Stomach (tissue), 19 donors: ENCODE results near the gene SCYGR8. TPM values are rescaled to one million over a fixed set of nuclear protein-coding genes. Genes with fewer than 3 reads are reported as not detected.
A peak's percentile ranks its signal among the peaks of the same experiment; 100 is the strongest.

Experiments
- DNase-seq, 2 donors: peaks; one replicate each; pipeline versions ENCODE4 v3.0.0 to v3.0.0-alpha.2; 2013 to 2019
- H3K27ac ChIP-seq, 5 donors: fragments of 200-600 bp in 4 of 5; sonication (generic) in 4 of 5; one replicate each; pipeline ENCODE4 v1.5.1; 2013 to 2019; ENCODE audit warnings: mild to moderate bottlenecking in 1 of 5, moderate library complexity in 1 of 5
- H3K27me3 ChIP-seq, 3 donors: fragments of 200-600 bp; sonication (generic); one replicate each; pipeline ENCODE4 v1.5.1; 2017 to 2019; ENCODE audit warnings: mixed run types in 1 of 3
- H3K36me3 ChIP-seq, 4 donors: fragments of 200-600 bp; sonication (generic); 1 replicate in 3 of 4; 2 replicates in 1 of 4; pipeline ENCODE4 v1.5.1; 2016 to 2019
- H3K4me1 ChIP-seq, 4 donors: fragments of 200-600 bp; sonication (generic); one replicate each; pipeline ENCODE4 v1.5.1; 2016 to 2019
- H3K4me3 ChIP-seq, 4 donors: fragments of 200-600 bp; sonication (generic) in 3 of 4; one replicate each; pipeline ENCODE4 v1.5.1; 2016 to 2019; ENCODE audit warnings: mild to moderate bottlenecking in 1 of 4
- H3K9me3 ChIP-seq, 4 donors: fragments of 200-600 bp; sonication (generic); one replicate each; pipeline ENCODE4 v1.5.1; 2016 to 2019
- EP300 ChIP-seq: sonication (generic); formaldehyde crosslinking; IDR thresholded peaks from one replicate; pipeline ENCODE4 v1.6.1; 2017; ENCODE audit warnings: antibody characterized with exemption
- POLR2A ChIP-seq, 4 donors: fragments of 450-650 bp; IDR thresholded peaks; one replicate each; pipeline ENCODE4 v1.6.1; 2016; ENCODE audit warnings: antibody characterized with exemption in 4 of 4, control low read depth in 2 of 4, mild to moderate bottlenecking in 1 of 4, moderate library complexity in 1 of 4
- POLR2AphosphoS5 ChIP-seq, 3 donors: sonication (generic); formaldehyde crosslinking; IDR thresholded peaks; one replicate each; pipeline ENCODE4 v1.6.1; 2016; ENCODE audit warnings: antibody characterized with exemption in 3 of 3
- WGBS, 5 donors: extraction: QIAGEN DNeasy Blood & Tissue Kit in 3 of 5; methylation state at CpG; one replicate each; pipeline versions ENCODE4 v1.1.5 to v1.1.7; 2013 to 2018; 5-methylcytosine and 5-hydroxymethylcytosine counted together
- intact Hi-C: fragments of 100-400 bp; cut with DNase I; formaldehyde crosslinking; loops from one replicate; pipeline ENCODE4 v1.15.1; 2023; ENCODE audit warnings: low total_unique reads
- long read RNA-seq, 10 donors: transcript quantifications; one replicate each; lab custom pipeline, GENCODE V29; 2026
- polyA plus RNA-seq, 3 donors: library from polyadenylated mRNA; stranded (reverse); fragments of 200-250 nt; gene quantifications; one replicate each; pipeline ENCODE4 v1.2.3, GENCODE V29; 2013
- total RNA-seq, 5 donors: library from RNA; depleted of rRNA; stranded (reverse); fragments of >200 nt; gene quantifications; one replicate each; pipeline versions ENCODE4 v1.1.0 to v1.2.3, GENCODE V29; 2014 to 2016
- TF ChIP-seq, protein P1 (sequence below), 7 experiments: fragments of 450-650 bp in 4 of 7; fragments of 200-600 bp in 3 of 7; sonication (generic) in 3 of 7; IDR thresholded peaks; one replicate each; pipeline ENCODE4 v1.5.1; 2016 to 2019; ENCODE audit warnings: antibody characterized with exemption in 7 of 7, control low read depth in 2 of 7, mild to moderate bottlenecking in 1 of 7
- donor health status: healthy with polysubstance abuse.
- donor health status: Bipolar disorder and iron deficiency.
- donor health status: healthy.

The SCYGR8 gene, protein sequence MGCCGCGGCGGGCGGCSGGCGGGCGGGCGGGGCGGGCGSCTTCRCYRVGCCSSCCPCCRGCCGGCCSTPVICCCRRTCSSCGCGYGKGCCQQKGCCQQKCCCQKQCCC
- total RNA-seq (not detected), polyA plus RNA-seq (not detected)
- long read RNA-seq, donor 1, result 0 reads
- long read RNA-seq, donor 2, result 0 reads
- long read RNA-seq, donor 3, result 0 reads
- long read RNA-seq, donor 4, result 0 reads
- long read RNA-seq, donor 5, result 0 reads
- long read RNA-seq, donor 6, result 0 reads
- long read RNA-seq, donor 7, result 0 reads
- long read RNA-seq, donor 8, result 0 reads
- long read RNA-seq, donor 9, result 0 reads
- long read RNA-seq, donor 10, result 0 reads

GRCh38 chr2:227745594-227745993 is at the start of gene SCYGR8:
SCYGR8 (plus strand) TSS chr2:227745894; CDS start chr2:227745894, 0 bp downstream.
- H3K9me3 ChIP-seq, result no peaks in the 10 kb centered on the region
- H3K27me3 ChIP-seq, result no peaks in the 10 kb centered on the region
- no peak for DNase-seq
- no peaks in the 10 kb centered on the region for H3K36me3 ChIP-seq
- H3K4me3 ChIP-seq, result no peak within 1 kb of the TSS
- no peak for TF ChIP-seq EP300
- TF ChIP-seq POLR2A (IDR thresholded peaks at IDR 0.05), result no peak
- 88 to 96% (median 93%) methylated on average over 3 to 5 of the region's 9 CpGs for WGBS, 5 donors
- intact Hi-C loops, result no loop called here
- no peaks in the 10 kb centered on the region for H3K4me1 ChIP-seq
- H3K27ac ChIP-seq, result no peak within 1 kb of the TSS

DNA sequence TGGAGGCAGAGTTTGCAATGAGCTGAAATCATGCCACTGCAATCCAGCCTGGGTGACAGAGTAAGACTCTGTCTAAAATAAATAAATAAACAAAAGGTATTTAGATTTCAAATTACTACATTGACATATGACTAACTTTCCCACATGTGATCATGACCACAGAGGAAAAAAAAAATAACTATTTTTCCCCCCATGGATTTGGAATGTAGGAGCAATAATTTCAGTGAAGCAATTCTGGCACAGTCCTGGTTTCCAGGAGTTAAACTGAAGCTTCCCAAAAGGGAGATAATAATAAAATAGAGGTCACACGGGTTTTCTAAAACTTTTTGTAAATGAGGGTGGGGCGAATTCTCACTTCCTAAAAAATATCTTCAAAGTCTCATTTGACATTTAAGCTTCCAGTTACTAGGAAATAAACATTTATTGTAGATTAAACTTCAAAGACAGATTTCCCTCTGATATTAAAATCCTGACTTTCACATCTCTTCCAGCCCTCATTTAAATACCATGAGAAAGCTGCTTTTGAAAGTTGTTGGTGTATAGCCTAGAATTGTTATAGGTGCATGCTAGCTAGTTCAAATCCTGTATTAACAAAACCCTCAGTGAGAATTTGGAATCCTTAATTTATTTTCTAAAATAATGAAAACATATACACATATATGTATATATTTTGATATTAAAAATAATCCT is 48.6 kb upstream of the SCYGR8 start:
- DNase-seq, result no peak
- intact Hi-C loops, result no loop called here
- no peaks in the 10 kb centered on the region for H3K9me3 ChIP-seq
- H3K4me1 ChIP-seq, result no peaks in the 10 kb centered on the region
- no peak overlapping the region for H3K4me3 ChIP-seq
- H3K27ac ChIP-seq, result no peak overlapping the region
- 25 to 60% (median 27%) methylated on average over 2 of the region's 2 CpGs for WGBS, 5 donors
- no peak for TF ChIP-seq POLR2A (IDR thresholded peaks at IDR 0.05)
- TF ChIP-seq EP300, result no peak
- TF ChIP-seq POLR2AphosphoS5 (IDR thresholded peaks at IDR 0.05), result no peak
- TF ChIP-seq, protein P1, sequence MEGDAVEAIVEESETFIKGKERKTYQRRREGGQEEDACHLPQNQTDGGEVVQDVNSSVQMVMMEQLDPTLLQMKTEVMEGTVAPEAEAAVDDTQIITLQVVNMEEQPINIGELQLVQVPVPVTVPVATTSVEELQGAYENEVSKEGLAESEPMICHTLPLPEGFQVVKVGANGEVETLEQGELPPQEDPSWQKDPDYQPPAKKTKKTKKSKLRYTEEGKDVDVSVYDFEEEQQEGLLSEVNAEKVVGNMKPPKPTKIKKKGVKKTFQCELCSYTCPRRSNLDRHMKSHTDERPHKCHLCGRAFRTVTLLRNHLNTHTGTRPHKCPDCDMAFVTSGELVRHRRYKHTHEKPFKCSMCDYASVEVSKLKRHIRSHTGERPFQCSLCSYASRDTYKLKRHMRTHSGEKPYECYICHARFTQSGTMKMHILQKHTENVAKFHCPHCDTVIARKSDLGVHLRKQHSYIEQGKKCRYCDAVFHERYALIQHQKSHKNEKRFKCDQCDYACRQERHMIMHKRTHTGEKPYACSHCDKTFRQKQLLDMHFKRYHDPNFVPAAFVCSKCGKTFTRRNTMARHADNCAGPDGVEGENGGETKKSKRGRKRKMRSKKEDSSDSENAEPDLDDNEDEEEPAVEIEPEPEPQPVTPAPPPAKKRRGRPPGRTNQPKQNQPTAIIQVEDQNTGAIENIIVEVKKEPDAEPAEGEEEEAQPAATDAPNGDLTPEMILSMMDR (IDR thresholded peaks at IDR 0.05), result no peak
- H3K27me3 ChIP-seq, result no peaks in the 10 kb centered on the region
- H3K36me3 ChIP-seq, result no peaks in the 10 kb centered on the region

DNA sequence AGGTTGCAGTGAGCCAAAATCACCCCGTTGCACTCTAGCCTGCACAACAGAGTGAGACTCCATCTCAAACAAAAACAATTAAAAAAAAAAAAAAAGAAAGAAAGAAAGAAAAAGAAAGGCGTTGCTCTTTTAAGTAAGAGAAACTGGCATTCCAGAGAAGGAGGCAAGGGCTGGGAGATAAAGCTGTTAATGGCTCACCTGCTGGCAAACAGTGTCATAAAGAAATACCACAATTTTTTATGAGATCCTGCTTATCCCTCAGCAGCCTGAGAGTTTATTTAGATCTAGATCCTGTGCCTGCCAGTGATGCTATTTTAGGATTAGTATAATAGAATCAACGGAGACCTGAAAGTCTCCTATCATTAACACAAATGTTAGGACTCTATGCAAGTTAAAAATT is 44.1 kb upstream of the SCYGR8 start:
- TF ChIP-seq POLR2A (IDR thresholded peaks at IDR 0.05), result no peak
- TF ChIP-seq, protein P1 (IDR thresholded peaks at IDR 0.05), result no peak
- no peak for TF ChIP-seq EP300
- TF ChIP-seq POLR2AphosphoS5 (IDR thresholded peaks at IDR 0.05), result no peak
- Histone ChIP-seq H3K36me3 (no peaks in the 10 kb centered on the region), H3K27ac (no peak overlapping the region), H3K4me1 (peaks cover 0 to 8% (median 0%) of the 10 kb centered on the region in 4 donors), H3K27me3 (no peaks in the 10 kb centered on the region), H3K9me3 (peaks cover 0 to 7% (median 0%) of the 10 kb centered on the region in 4 donors), H3K4me3 (no peak overlapping the region)
- intact Hi-C loops, result no loop called here
- peak in 1 of 2 donors; percentile 14 for DNase-seq
- WGBS, 5 donors, result 22 to 45% (median 35%) methylated on average over 3 of the region's 3 CpGs

DNA sequence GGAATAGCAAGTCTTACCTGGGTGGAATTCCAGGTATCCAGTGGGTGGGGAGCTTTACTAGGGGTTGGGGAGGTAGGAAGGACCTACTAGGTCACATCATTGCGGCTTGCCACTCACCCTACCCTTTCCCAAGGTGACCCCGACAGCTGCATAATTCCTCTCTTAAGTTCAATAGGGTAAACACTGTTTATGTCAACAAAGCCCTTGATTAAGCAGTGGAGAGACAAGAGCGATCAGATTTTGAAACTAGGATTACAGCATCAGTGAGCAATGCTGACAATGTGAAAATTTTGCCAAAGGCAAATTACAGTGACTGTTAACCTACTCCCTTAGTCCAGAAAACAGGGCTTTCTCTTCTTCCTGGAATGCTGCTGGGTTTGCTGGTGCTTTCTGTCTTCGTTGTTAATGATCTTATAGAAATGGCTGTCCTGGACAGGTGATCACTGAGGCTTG is 42.4 kb upstream of the SCYGR8 start:
- 15 to 38% (median 20%) methylated on average over 4 of the region's 4 CpGs for WGBS, 5 donors
- intact Hi-C loops, result no loop called here
- H3K27ac ChIP-seq, result no peak overlapping the region
- peaks cover 0 to 7% (median 0%) of the 10 kb centered on the region in 4 donors for H3K9me3 ChIP-seq
- H3K4me1 ChIP-seq, result peaks cover 0 to 8% (median 0%) of the 10 kb centered on the region in 4 donors
- H3K36me3 ChIP-seq, result no peaks in the 10 kb centered on the region
- peak in 1 of 2 donors; percentile 27 for DNase-seq
- no peak overlapping the region for H3K4me3 ChIP-seq
- no peaks in the 10 kb centered on the region for H3K27me3 ChIP-seq
- no peak for TF ChIP-seq EP300
- TF ChIP-seq, protein P1 (IDR thresholded peaks at IDR 0.05), result no peak
- TF ChIP-seq POLR2A (IDR thresholded peaks at IDR 0.05), result no peak
- TF ChIP-seq POLR2AphosphoS5 (IDR thresholded peaks at IDR 0.05), result no peak
